Adrenal gland (tissue), 5 donors: ENCODE results near the gene ACE2.

Experiments used
- POLR2A ChIP-seq, 2 donors: fragments of 450-650 bp; IDR thresholded peaks; one replicate each; pipeline ENCODE4 v1.6.1; 2017; ENCODE audit warnings: antibody characterized with exemption in 2 of 2, mild to moderate bottlenecking in 2 of 2, moderate library complexity in 1 of 2
- TF ChIP-seq, protein P1 (sequence below), 6 experiments: fragments of 450-650 bp in 4 of 6; fragments of 200-600 bp in 2 of 6; sonication (generic) in 1 of 6; IDR thresholded peaks; 1 replicate in 5 of 6; 2 replicates in 1 of 6; pipeline versions ENCODE4 v1.5.1 to v1.8.0; 2016 to 2021; ENCODE audit warnings: antibody characterized with exemption in 6 of 6, mild to moderate bottlenecking in 2 of 6, moderate library complexity in 1 of 6
- donor health status: DM: no; HTN: no; CAD: no.

DNA sequence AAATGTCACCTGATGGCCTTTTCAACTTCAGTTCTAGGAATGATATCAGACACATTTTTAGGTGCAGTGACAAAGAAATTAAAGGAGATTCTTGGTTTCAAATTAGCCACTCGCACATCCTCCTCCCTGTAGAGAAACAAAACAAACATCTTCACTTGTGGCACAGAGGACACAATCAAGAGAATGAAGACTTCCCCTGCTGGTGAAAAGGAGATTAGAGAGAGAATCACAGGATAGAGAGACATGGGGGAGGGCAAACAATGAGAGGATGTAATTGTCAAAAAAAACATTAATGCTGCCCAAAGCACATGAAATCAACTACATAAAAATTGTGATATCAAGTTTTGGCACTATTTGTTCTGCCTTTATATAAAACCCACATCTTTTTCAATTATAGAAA, 34.5 kb downstream of the ACE2 start:
- TF ChIP-seq, protein P1, sequence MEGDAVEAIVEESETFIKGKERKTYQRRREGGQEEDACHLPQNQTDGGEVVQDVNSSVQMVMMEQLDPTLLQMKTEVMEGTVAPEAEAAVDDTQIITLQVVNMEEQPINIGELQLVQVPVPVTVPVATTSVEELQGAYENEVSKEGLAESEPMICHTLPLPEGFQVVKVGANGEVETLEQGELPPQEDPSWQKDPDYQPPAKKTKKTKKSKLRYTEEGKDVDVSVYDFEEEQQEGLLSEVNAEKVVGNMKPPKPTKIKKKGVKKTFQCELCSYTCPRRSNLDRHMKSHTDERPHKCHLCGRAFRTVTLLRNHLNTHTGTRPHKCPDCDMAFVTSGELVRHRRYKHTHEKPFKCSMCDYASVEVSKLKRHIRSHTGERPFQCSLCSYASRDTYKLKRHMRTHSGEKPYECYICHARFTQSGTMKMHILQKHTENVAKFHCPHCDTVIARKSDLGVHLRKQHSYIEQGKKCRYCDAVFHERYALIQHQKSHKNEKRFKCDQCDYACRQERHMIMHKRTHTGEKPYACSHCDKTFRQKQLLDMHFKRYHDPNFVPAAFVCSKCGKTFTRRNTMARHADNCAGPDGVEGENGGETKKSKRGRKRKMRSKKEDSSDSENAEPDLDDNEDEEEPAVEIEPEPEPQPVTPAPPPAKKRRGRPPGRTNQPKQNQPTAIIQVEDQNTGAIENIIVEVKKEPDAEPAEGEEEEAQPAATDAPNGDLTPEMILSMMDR (IDR thresholded peaks at IDR 0.05), result no peak
- TF ChIP-seq POLR2A (IDR thresholded peaks at IDR 0.05), result no peak
